Hepatic stellate cell (primary cell): ENCODE measurements around the gene CALCOCO1.
"Not testable (repeated sequence)": the region's sequence is repeated elsewhere in the genome, so short reads cannot be mapped to it uniquely, and the experiment has no call there.

ENCODE experiments used
- DNase-seq: peaks from one replicate; pipeline ENCODE4 v3.0.0; 2011; ENCODE audit warnings: low spot score

The CALCOCO1 gene

GRCh38 chr12:53696655-53697331, 30.5 kb downstream of the CALCOCO1 start:
- no peak for DNase-seq

GRCh38 chr12:53696285-53696654, 31.0 kb downstream of the CALCOCO1 start:
- peak; percentile 97 for DNase-seq

- DNase-seq: peak; percentile 80
These were observed 31.8 kb downstream of the CALCOCO1 start for GRCh38 chr12:53695152-53696145.

DNA sequence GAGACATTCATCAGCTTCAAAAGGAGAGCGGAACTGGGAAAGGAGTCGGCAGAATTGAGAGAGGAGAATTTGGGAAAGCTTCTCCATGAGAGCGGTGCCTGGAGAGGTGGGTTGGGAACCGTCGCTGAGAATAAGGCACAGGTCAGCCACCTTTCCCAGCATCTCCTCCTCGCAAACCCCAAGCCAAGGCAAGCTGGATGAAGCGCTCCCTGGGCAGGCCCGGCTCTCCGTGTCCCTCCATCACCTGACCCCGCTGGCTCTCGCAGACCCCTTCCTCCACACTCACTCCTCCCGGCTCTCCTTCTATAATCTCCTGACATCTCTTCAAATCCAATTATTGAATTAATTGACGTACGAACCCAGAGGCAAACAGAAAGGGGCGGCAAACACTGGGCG, 32.5 kb downstream of the CALCOCO1 start:
- DNase-seq: no peak

DNA sequence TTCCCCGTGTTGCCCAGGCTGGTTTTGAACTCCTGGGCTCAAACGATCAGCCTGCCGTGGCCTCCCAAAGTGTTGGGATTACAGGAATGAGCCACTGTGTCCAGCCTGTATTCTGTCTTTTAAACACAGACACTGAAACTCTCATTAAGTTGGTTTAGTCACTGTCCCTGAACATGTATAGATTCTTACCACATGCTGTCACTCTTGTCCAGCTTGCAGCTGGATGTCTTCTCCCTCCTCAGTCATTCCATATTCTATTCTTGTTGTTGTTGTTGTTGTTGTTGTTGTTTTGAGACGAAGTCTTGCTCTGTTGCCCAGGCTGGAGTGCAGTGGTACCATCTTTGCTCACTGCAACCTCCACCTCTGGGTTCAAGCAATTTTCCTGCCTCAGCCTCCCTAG, 39.1 kb downstream of the CALCOCO1 start:
- DNase-seq: no peak

DNA sequence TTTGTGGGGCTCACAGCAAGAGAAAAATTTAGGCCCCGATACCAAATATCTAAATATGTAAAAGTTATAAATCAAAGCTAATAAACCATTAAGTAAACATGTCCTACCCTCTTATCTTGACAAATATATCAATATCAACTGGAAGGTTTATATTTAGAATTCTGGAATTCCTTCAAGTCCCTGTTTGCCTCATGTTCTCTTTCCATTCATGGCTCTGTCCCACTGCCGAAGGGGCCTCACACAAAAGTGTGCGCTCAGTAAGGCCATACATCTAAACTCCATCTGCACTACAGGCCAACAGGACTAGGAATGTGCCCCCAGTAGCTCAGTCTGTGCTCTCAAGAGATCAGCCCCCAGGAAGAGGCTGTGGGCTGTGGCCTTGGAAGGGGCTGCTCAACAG, 40.8 kb downstream of the CALCOCO1 start:
- no peak for DNase-seq

DNA sequence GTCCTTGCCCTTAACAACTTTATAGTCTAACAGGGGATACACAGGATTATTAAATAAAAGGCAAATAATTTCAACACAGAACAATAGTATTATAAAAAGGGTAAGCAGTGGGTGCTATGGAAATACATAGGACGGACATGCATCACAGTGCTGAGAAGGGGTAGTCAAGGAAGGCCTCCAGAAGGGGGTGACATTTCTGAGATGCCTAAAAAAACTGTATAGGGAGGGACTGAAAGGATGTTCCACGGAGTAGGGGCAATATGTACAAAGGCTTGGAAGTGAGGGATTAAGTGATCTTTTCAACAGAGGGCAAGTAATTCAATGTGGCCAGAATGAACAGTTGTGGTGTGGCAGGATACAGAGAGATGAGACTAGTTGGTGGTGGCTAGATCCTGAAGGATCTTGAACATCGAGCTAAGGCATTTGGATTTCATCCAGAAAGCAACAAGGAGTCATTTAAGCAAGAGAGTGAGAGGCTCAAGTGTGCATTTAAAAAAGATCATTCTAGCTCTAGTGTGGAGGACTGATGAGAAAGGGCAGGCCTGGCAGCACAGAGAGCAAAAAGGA, 42.5 kb downstream of the CALCOCO1 start:
- DNase-seq: no peak

- DNase-seq: no peak
These were observed 43.3 kb downstream of the CALCOCO1 start for GRCh38 chr12:53683983-53684382.

DNA sequence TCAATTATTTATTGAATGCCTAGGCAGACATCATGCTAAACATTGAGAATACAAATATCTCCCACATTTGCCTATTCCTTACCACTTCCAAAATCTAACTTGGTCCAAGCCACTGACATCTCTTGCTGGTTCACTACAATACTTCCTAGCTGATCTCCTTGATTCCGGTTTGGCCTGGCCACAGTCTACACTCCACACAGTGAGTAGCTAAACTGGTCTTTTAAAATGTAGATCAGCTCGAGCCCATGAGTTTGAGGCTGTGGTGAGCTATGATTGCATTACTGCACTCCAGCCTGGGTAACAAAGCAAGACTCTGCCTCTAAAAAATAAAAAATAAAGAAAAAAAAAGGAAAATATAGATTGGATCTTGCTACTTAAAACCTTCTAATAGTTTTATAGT, 43.8 kb downstream of the CALCOCO1 start:
- DNase-seq: no peak

- DNase-seq: not testable (repeated sequence)
These were observed 47.2 kb downstream of the CALCOCO1 start for GRCh38 chr12:53680061-53680460.

- DNase-seq: no peak
These were observed 49.5 kb downstream of the CALCOCO1 start for GRCh38 chr12:53677800-53678148.

DNA sequence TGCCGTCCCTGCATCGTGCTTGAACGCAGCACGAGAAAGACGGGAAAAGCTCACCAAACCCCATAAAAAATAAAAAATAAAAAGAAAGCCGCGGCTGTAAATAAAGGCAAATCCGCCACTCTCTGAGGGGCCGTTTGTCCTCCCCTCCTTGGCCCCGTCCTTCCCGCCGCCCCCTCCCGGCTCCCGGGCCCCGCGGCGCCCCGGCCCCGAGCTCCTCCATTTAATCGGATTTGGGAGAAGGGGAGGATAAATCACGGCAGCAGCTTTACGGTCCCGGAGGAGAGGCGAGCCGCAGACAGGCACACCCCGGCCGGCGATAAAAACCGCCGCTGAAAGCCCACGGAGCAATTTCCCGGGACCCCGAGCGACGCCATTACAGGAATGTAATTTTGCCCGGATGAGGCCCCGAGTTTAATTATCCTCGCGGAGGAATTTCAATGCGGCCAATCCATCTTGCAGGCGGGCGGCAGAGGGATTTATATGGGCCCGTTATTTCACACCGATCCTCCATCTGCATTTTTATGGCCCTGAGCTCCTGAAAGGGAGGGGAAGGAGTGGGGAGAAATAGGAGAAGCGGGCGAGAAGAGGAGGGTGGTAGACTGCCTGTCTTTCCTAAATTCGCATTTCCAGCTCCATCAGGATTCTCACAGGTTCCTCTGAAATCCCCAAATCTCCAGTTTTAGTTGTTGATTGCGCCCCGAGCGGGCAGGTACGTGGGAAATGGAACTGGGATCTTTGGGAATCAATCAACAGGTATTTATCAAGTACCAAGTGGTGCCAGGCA, 50.0 kb downstream of the CALCOCO1 start:
- DNase-seq: peak; percentile 25

- DNase-seq: peak; percentile 24
These were observed 50.6 kb downstream of the CALCOCO1 start for GRCh38 chr12:53676656-53677015.

GRCh38 chr12:53675701-53676607, 51.3 kb downstream of the CALCOCO1 start, which contains the start of gene ATP5MC2:
Gene ATP5MC2, minus strand, starts transcription at chr12:53676083. Its CDS starts 3,469 bp downstream, at chr12:53672614.
- peak; percentile 96 for DNase-seq

- DNase-seq: no peak
These were observed 52.1 kb downstream of the CALCOCO1 start for GRCh38 chr12:53674977-53675700.

GRCh38 chr12:53670971-53671370, 56.3 kb downstream of the CALCOCO1 start:
- DNase-seq: no peak

- DNase-seq: no peak
These were observed 56.9 kb downstream of the CALCOCO1 start for GRCh38 chr12:53670308-53670707.

GRCh38 chr12:53667080-53667479, 60.2 kb downstream of the CALCOCO1 start:
- DNase-seq: no peak

- DNase-seq: no peak
These were observed 62.3 kb downstream of the CALCOCO1 start for GRCh38 chr12:53664936-53665335.

DNA sequence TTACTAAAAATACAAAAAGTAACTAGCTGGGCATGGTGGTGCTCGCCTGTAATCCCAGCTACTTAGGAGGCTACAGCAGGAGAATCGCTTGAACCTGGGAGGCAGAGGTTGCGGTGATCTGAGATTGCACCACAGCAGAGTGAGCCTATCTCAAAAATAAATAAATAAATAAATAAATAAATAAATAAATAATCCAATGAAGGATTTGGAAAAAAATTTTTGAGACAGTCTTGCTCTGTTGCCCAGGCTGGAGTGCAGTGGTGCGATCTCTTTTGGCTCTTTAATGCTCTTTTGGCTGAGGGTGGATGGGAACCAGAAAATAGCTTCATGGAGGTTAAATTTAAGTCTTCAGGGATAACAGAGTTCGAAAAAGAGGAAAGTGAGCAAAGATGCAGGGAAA, 63.1 kb downstream of the CALCOCO1 start:
- no peak for DNase-seq
